C4-2B (cell line): ENCODE results near the gene KCNMB2.

Source experiments
- CTCF ChIP-seq: fragments of 450-650 bp; conservative IDR thresholded peaks from 2 replicates; pipeline ENCODE4 v1.5.1; 2017; ENCODE audit warnings: mild to moderate bottlenecking
- ZFX ChIP-seq: fragments of 450-650 bp; IDR thresholded peaks from 2 replicates; pipeline ENCODE4 v1.6.1; 2017

- TF ChIP-seq CTCF (no peak), ZFX (no peak)
These were observed 218.7 kb downstream of the KCNMB2 start for GRCh38 chr3:178754852-178755510.
